Lower lobe of right lung (tissue), 2 donors: ENCODE results near the gene MPLKIP. TPM values are rescaled to one million over a fixed set of nuclear protein-coding genes. Genes with fewer than 3 reads are reported as not detected.
"Not testable (repeated sequence)": the region's sequence is repeated elsewhere in the genome, so short reads cannot be mapped to it uniquely, and the experiment has no call there.

ENCODE experiments used
- ATAC-seq, 2 donors: fragments of 200-7000 bp; cut with Tn5 transposase; one replicate each; pipeline ENCODE4 v1.9.1; 2020 to 2022; ENCODE audit warnings: mild to moderate bottlenecking in 2 of 2, moderate library complexity in 2 of 2
- DNase-seq: peaks from one replicate; pipeline ENCODE4 v3.0.0-alpha.2; 2020
- H3K27ac ChIP-seq: fragments of 200-600 bp; one replicate; pipeline ENCODE4 v1.8.0; 2022
- H3K27me3 ChIP-seq: fragments of 200-600 bp; one replicate; pipeline ENCODE4 v1.8.0; 2022; ENCODE audit warnings: low read depth
- H3K36me3 ChIP-seq: fragments of 200-600 bp; one replicate; pipeline ENCODE4 v1.8.0; 2022; ENCODE audit warnings: mild to moderate bottlenecking
- H3K4me1 ChIP-seq: fragments of 200-600 bp; one replicate; pipeline ENCODE4 v1.8.0; 2022
- H3K4me3 ChIP-seq: fragments of 200-600 bp; one replicate; pipeline ENCODE4 v1.8.0; 2022; ENCODE audit warnings: mild to moderate bottlenecking
- H3K9me3 ChIP-seq: fragments of 200-600 bp; one replicate; pipeline ENCODE4 v1.8.0; 2022
- CTCF ChIP-seq: fragments of 200-600 bp; IDR thresholded peaks from one replicate; pipeline ENCODE4 v1.8.0; 2022; ENCODE audit warnings: antibody characterized with exemption, mild to moderate bottlenecking
- intact Hi-C: fragments of 100-400 bp; cut with DNase I; formaldehyde crosslinking; loops from one replicate; pipeline ENCODE4 v1.11.0; 2022
- long read RNA-seq: library from polyadenylated mRNA; unstranded; transcript quantifications from one replicate; pipeline ENCODE4 v2.0.0, GENCODE V29; 2021
- total RNA-seq: library from RNA; stranded (reverse); fragmentation: NEBNext Ultra II Directional; extraction: Animal tissue kit (Norgen Biotek cat#: 25700); gene quantifications from one replicate; pipeline ENCODE4 v1.2.1, GENCODE V29; 2021
- donor health status: DM: no; HTN: yes; CAD: no; lungs with severe emphysema.

The MPLKIP gene
- total RNA-seq: 28.5 TPM
- long read RNA-seq, full-length matches to known transcripts: 37 of 40 reads
- long read RNA-seq, partial matches to known transcripts: 1 of 40 reads
- long read RNA-seq, other reads (novel, unspliced or antisense): 2 of 40 reads

GRCh38 chr7:40134428-40135316 is at the start of gene MPLKIP, which contains the start of gene SUGCT:
Gene MPLKIP, minus strand, starts transcription at chr7:40134622. Its CDS starts 55 bp downstream, at chr7:40134567.
Gene SUGCT, plus strand, starts transcription at chr7:40135005.
- no peaks in the 10 kb centered on the region for H3K36me3 ChIP-seq
- no peaks in the 10 kb centered on the region for H3K27me3 ChIP-seq
- H3K4me3 ChIP-seq: peak within 1 kb of the TSS; percentile 87
- intact Hi-C loops: no loop called here
- peak; percentile 88 for DNase-seq
- H3K4me1 ChIP-seq: peaks cover 26% of the 10 kb centered on the region
- no peaks in the 10 kb centered on the region for H3K9me3 ChIP-seq
- ATAC-seq: peak; percentile 98 to 99
- peak within 1 kb of the TSS; percentile 91 for H3K27ac ChIP-seq
- TF ChIP-seq CTCF: peak; percentile 97

- no peak for TF ChIP-seq CTCF
- Histone ChIP-seq H3K4me1 (no peaks in the 10 kb centered on the region), H3K27me3 (no peaks in the 10 kb centered on the region), H3K36me3 (no peaks in the 10 kb centered on the region), H3K27ac (no peak overlapping the region), H3K9me3 (no peaks in the 10 kb centered on the region), H3K4me3 (no peak overlapping the region)
- DNase-seq: no peak
- intact Hi-C loops: no loop called here
- no peak for ATAC-seq
Observed at GRCh38 chr7:40182452-40182851, 48.0 kb upstream of the MPLKIP start.

- H3K27me3 ChIP-seq: no peaks in the 10 kb centered on the region
- ATAC-seq (no peak), DNase-seq (no peak)
- no peak overlapping the region for H3K4me3 ChIP-seq
- H3K27ac ChIP-seq: no peak overlapping the region
- intact Hi-C loops: no loop called here
- no peaks in the 10 kb centered on the region for H3K4me1 ChIP-seq
- TF ChIP-seq CTCF: no peak
- no peaks in the 10 kb centered on the region for H3K9me3 ChIP-seq
- no peaks in the 10 kb centered on the region for H3K36me3 ChIP-seq
Observed at GRCh38 chr7:40177071-40177470, 42.6 kb upstream of the MPLKIP start.

- TF ChIP-seq CTCF: no peak
- Histone ChIP-seq H3K4me1 (no peaks in the 10 kb centered on the region), H3K27ac (no peak overlapping the region), H3K9me3 (no peaks in the 10 kb centered on the region), H3K27me3 (no peaks in the 10 kb centered on the region), H3K4me3 (no peak overlapping the region), H3K36me3 (no peaks in the 10 kb centered on the region)
- DNase-seq (no peak), ATAC-seq (no peak)
- intact Hi-C loops: no loop called here
Observed at GRCh38 chr7:40175725-40176510, 41.5 kb upstream of the MPLKIP start.

- H3K4me1 ChIP-seq, H3K4me3 ChIP-seq, H3K27ac ChIP-seq, H3K36me3 ChIP-seq, ATAC-seq, H3K9me3 ChIP-seq, DNase-seq, intact Hi-C loops, H3K27me3 ChIP-seq: not testable (repeated sequence)
Observed at GRCh38 chr7:40175256-40175655, 40.8 kb upstream of the MPLKIP start.

DNA sequence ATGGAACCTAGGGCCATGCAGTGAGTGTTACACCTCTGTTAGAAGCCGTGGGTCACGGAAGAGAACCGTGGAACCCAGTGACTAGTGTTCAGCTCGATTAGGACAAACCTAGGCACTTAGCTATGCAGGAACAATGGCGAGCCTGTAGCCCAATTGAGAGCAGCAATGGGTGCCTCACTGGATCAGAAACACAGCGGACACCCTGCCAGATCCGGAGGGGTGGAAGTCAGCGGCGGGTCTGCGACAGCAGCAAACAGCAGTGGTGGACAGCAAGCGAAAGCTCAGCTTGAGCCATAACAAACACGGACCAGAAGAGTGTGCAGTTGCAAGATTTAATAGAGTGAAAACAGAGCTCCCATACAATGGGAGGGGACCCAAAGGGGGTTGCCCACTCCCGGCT is 38.7 kb upstream of the MPLKIP start:
- not testable (repeated sequence) for DNase-seq, H3K27me3 ChIP-seq, H3K9me3 ChIP-seq

GRCh38 chr7:40168266-40168665 is 33.8 kb upstream of the MPLKIP start:
- H3K36me3 ChIP-seq, ATAC-seq, H3K27me3 ChIP-seq, H3K9me3 ChIP-seq, H3K4me3 ChIP-seq, intact Hi-C loops, H3K4me1 ChIP-seq, H3K27ac ChIP-seq, DNase-seq: not testable (repeated sequence)

More for the DNA sequence above, 38.7 kb upstream of the MPLKIP start:
- ATAC-seq, intact Hi-C loops, H3K4me3 ChIP-seq, H3K4me1 ChIP-seq, H3K27ac ChIP-seq, H3K36me3 ChIP-seq: not testable (repeated sequence)
